HepG2 (cell line): Measurements from ENCODE around the gene ABHD11. TPM values are rescaled to one million over a fixed set of nuclear protein-coding genes. Genes with fewer than 3 reads are reported as not detected.

Experiments
- ATAC-seq: fragments of 200-7000 bp; cut with Tn5 transposase; 3 replicates; pipeline ENCODE4 v1.9.1; 2020; ENCODE audit warnings: mild to moderate bottlenecking, moderate library complexity
- BruUV-seq: library from RNA; stranded (reverse); fragments of 400-500 nt; replicated peaks from 2 replicates; lab custom pipeline; 2021; lab: Mats Ljungman, UMichigan
- CTCF ChIA-PET: fragments of 300-600 bp; formaldehyde crosslinking; extraction: SDS; loops from one replicate; lab custom pipeline; 2021; ENCODE audit warnings: low total read pairs, inconsistent platforms, low intra/inter-chr PET ratio; lab: Yijun Ruan, JAX
- POLR2A ChIA-PET: fragments of 350-600 bp; sonication (Branson Sonifier 250); formaldehyde crosslinking; loops from one replicate; lab custom pipeline; 2020; ENCODE audit warnings: antibody characterized with exemption, inconsistent platforms; lab: Yijun Ruan, JAX
- DNase-seq: peaks from one replicate; pipeline ENCODE4 v3.0.0-alpha.2; 2015; ENCODE audit warnings: low spot score
- FAIRE-seq: peaks from 3 replicates; lab custom pipeline; 2011; peaks lifted over from hg19 to GRCh38; lab: Jason Lieb, UNC
- H2AFZ ChIP-seq: one replicate; pipeline ENCODE4 v1.6.1; 2011; ENCODE audit warnings: low read length, inconsistent platforms
- H3K27ac ChIP-seq: fragments of 300-600 bp; 3 replicates; pipeline ENCODE4 v1.8.0; 2011; ENCODE audit warnings: mixed run types, mild to moderate bottlenecking, mixed read lengths, low read length, inconsistent platforms; ENCODE audit not compliant: insufficient read depth; ENCODE audit errors: extremely low read length
- H3K27me3 ChIP-seq, 2 experiments: fragments of 200-600 bp in 1 of 2; 2 replicates in 1 of 2; 3 replicates in 1 of 2; pipeline versions ENCODE4 v1.6.0 to v1.8.0; 2011; ENCODE audit warnings: low read length in 2 of 2, mild to moderate bottlenecking in 2 of 2, moderate library complexity in 2 of 2, inconsistent platforms in 1 of 2; ENCODE audit not compliant: insufficient read depth in 2 of 2, control insufficient read depth in 1 of 2
- H3K36me3 ChIP-seq, 2 experiments: fragments of 200-600 bp in 1 of 2; replicated peaks in 1 of 2; 2 replicates in 1 of 2; 3 replicates in 1 of 2; pipeline versions ENCODE4 v1.5.1 to v1.8.0; 2011; ENCODE audit warnings: low read length in 2 of 2, inconsistent platforms in 1 of 2; ENCODE audit not compliant: insufficient read depth in 2 of 2, control insufficient read depth in 1 of 2
- H3K4me1 ChIP-seq: 2 replicates; pipeline ENCODE4 v1.5.1; 2012; ENCODE audit warnings: low read length, inconsistent platforms; ENCODE audit not compliant: insufficient read depth
- H3K4me2 ChIP-seq: 2 replicates; pipeline ENCODE4 v1.6.0; 2011; ENCODE audit warnings: low read depth, low read length, inconsistent platforms
- H3K4me3 ChIP-seq, 3 experiments: fragments of 200-600 bp in 1 of 3; sonication (generic), shearing (Covaris generic) in 1 of 3; replicated peaks in 1 of 3; 2 replicates each; pipeline ENCODE4 v1.5.1; 2011 to 2016; ENCODE audit warnings: low read length in 3 of 3, inconsistent platforms in 2 of 3, low read depth in 2 of 3, mild to moderate bottlenecking in 2 of 3, control low read depth in 1 of 3, mixed read lengths in 1 of 3; ENCODE audit not compliant: insufficient read depth in 1 of 3
- H3K79me2 ChIP-seq: one replicate; pipeline ENCODE4 v1.6.1; 2011; ENCODE audit warnings: low read length, inconsistent platforms; ENCODE audit not compliant: insufficient read depth
- H3K9ac ChIP-seq: 2 replicates; pipeline ENCODE4 v1.6.0; 2011; ENCODE audit warnings: mild to moderate bottlenecking, low read depth, low read length, inconsistent platforms; ENCODE audit not compliant: insufficient read depth
- H3K9me3 ChIP-seq: 2 replicates; pipeline ENCODE4 v1.5.1; 2012; ENCODE audit warnings: mild to moderate bottlenecking, low read length
- H4K20me1 ChIP-seq: 2 replicates; pipeline ENCODE4 v1.6.0; 2011; ENCODE audit warnings: inconsistent platforms, mild to moderate bottlenecking, low read length, moderate library complexity; ENCODE audit not compliant: insufficient read depth
- NONO ChIP-seq, 2 experiments: fragments of 450-650 bp in 1 of 2; sonication (generic) in 1 of 2; formaldehyde crosslinking in 1 of 2; IDR thresholded peaks in 1 of 2; conservative IDR thresholded peaks in 1 of 2; 2 replicates each; pipeline versions ENCODE4 v1.6.1 to v1.8.0; 2017 to 2022; ENCODE audit warnings: mild to moderate bottlenecking in 1 of 2, missing genetic modification reagents in 1 of 2, moderate library complexity in 1 of 2
- POLR2AphosphoS2 ChIP-seq: IDR thresholded peaks from 2 replicates; pipeline ENCODE4 v1.6.1; 2011; ENCODE audit warnings: low read depth, low read length, improper control_type of control experiment
- PTBP1 ChIP-seq: fragments of 200-400 bp; formaldehyde crosslinking; IDR thresholded peaks from 2 replicates; pipeline ENCODE4 v1.6.1; 2018; ENCODE audit warnings: low read length, low read depth; ENCODE audit not compliant: poor library complexity, severe bottlenecking
- RFX5 ChIP-seq: IDR thresholded peaks from 2 replicates; pipeline ENCODE4 v1.6.1; 2011; ENCODE audit warnings: low read depth, low read length, improper control_type of control experiment
- SMARCE1 ChIP-seq: fragments of 450-650 bp; IDR thresholded peaks from 2 replicates; pipeline ENCODE4 v1.6.1; 2017; ENCODE audit warnings: borderline replicate concordance
- SMC3 ChIP-seq: IDR thresholded peaks from 2 replicates; pipeline ENCODE4 v1.6.1; 2011; ENCODE audit warnings: low read length, improper control_type of control experiment
- STAG1 ChIP-seq: sonication (generic); formaldehyde crosslinking; IDR thresholded peaks from 2 replicates; pipeline ENCODE4 v1.4.0; 2020; ENCODE audit warnings: missing genetic modification reagents
- SUZ12 ChIP-seq: fragments of 150-350 bp; IDR thresholded peaks from 2 replicates; pipeline ENCODE4 v1.6.1; 2014; ENCODE audit warnings: low read depth, low read length
- ZBTB38 ChIP-seq: sonication (generic); formaldehyde crosslinking; IDR thresholded peaks from 2 replicates; pipeline ENCODE4 v1.5.1; 2020; ENCODE audit warnings: mild to moderate bottlenecking, missing genetic modification reagents
- ZFP37 ChIP-seq: sonication (generic); formaldehyde crosslinking; IDR thresholded peaks from 2 replicates; pipeline ENCODE4 v1.4.0; 2020; ENCODE audit warnings: missing genetic modification reagents, borderline replicate concordance
- ZNF430 ChIP-seq: sonication (generic); formaldehyde crosslinking; IDR thresholded peaks from 2 replicates; pipeline ENCODE4 v1.9.0; 2021; ENCODE audit warnings: mild to moderate bottlenecking, missing genetic modification reagents
- ZNF432 ChIP-seq: sonication (generic); formaldehyde crosslinking; IDR thresholded peaks from 2 replicates; pipeline ENCODE4 v1.5.0; 2020; ENCODE audit warnings: missing genetic modification reagents, mild to moderate bottlenecking, borderline replicate concordance
- ZNF546 ChIP-seq: sonication (generic); formaldehyde crosslinking; conservative IDR thresholded peaks from 2 replicates; pipeline ENCODE4 v1.8.1; 2023; ENCODE audit warnings: mild to moderate bottlenecking, missing genetic modification reagents
- ZNF788 ChIP-seq: sonication (generic); formaldehyde crosslinking; IDR thresholded peaks from 2 replicates; pipeline ENCODE4 v1.5.0; 2020; ENCODE audit warnings: mild to moderate bottlenecking, missing genetic modification reagents, borderline replicate concordance
- WGBS: methylation state at CpG from one replicate; pipeline ENCODE4 v1.1.6; 2017; ENCODE audit warnings: low lambda C conversion rate; 5-methylcytosine and 5-hydroxymethylcytosine counted together
- in situ Hi-C: cut with HindIII; loops from 2 replicates; pipeline ENCODE4 v1.10.0; 2017; ENCODE audit warnings: low pct_unique_long_range_greater_than_20kb; ENCODE audit not compliant: extremely low pct_ligation_motif_present
- intact Hi-C: fragments of 100-400 bp; cut with micrococcal nuclease; formaldehyde crosslinking; loops from one replicate; pipeline ENCODE4 v1.10.0; 2022; ENCODE audit not compliant: unreplicated experiment
- polyA plus RNA-seq, 8 experiments: library from polyadenylated mRNA; depleted of rRNA in 3 of 8; stranded (reverse) in 7 of 8; unstranded in 1 of 8; fragments of >200 nt; fragmentation: Illumina TruSeq in 4 of 8; extraction: Trizol in 4 of 8; gene quantifications; 2 replicates each; pipeline versions ENCODE4 v1.2.1 to v1.2.3, GENCODE V29; 2011 to 2016; ENCODE audit warnings: low read depth in 4 of 8, missing spikeins in 1 of 8, mixed read lengths in 1 of 8; ENCODE audit not compliant: insufficient read depth in 1 of 8
- total RNA-seq, 5 experiments: library from RNA; depleted of rRNA; stranded (reverse); fragments of >200 nt; fragmentation: Illumina TruSeq; extraction: Trizol; gene quantifications; 2 replicates each; pipeline ENCODE4 v1.2.3, GENCODE V29; 2016; ENCODE audit warnings: low read depth in 1 of 5
- TF ChIP-seq, protein P1 (sequence below): sonication (generic); formaldehyde crosslinking; IDR thresholded peaks from 2 replicates; pipeline ENCODE4 v1.4.0; 2020; ENCODE audit warnings: low read depth, missing genetic modification reagents
- TF ChIP-seq, protein P2 (sequence below): sonication (generic); formaldehyde crosslinking; IDR thresholded peaks from 2 replicates; pipeline ENCODE4 v1.4.0; 2020; ENCODE audit warnings: missing genetic modification reagents
- TF ChIP-seq, protein P3 (sequence below): sonication (generic); formaldehyde crosslinking; IDR thresholded peaks from 2 replicates; pipeline ENCODE4 v1.5.0; 2020; ENCODE audit warnings: missing genetic modification reagents

Gene ABHD11
- total and polyA plus RNA-seq, 2 of the 13 experiments (the other 11 are each of a cell fraction or from before 2014, with no cell fraction given) = 7.0 to 8.1 TPM

DNA sequence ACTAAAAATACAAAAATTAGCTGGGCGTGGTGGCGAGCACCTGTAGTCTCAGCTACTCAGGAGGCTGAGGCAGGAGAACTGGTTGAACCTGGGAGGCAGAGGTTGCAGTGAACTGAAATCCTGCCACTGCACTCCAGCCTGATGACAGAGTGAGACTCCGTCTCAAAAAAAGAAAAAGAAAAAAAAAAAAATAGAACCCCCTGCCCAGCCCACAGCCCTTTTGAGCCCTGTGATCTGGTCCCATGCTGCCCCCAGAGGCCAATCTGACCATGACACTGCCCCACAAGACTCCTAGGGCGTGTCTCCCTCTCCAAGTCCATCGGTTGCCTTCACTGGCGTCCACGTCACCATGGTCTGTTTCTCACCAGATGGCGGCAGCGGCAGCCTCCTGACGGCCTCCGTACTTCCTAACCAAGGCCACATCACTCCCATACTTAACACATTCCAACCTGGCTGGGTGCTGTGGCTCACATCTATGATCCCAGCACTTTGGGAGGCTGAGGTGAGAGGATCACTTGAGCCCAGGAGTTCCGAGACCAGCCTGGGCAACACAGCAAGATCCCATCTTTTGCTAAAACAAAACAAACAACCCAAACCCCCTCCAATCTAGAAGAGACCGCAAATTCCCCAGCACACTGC lies 37.1 kb downstream of the ABHD11 start:
- in situ Hi-C loops = no loop called here
- BruUV-seq = no TSS peak
- H3K27ac ChIP-seq = no peak overlapping the region
- peaks cover 15% of the 10 kb centered on the region for H3K4me1 ChIP-seq
- FAIRE-seq (peak; percentile 54), DNase-seq (peak; percentile 54), ATAC-seq (peak; percentile 78)
- no peak overlapping the region for H3K4me3 ChIP-seq
- ChIA-PET POLR2A (interaction anchor here (0.7 to 1.4 kb wide), 5 partner anchors 9 to 94 kb away, joined by 3 to 5 read pairs (median 3); no protein-coding TSS in a partner anchor), CTCF (interaction anchor here (0.7 to 2.2 kb wide), 2 partner anchors 24 to 96 kb away, joined by 3 to 15 read pairs; no protein-coding TSS in a partner anchor)
- H4K20me1 ChIP-seq = peaks cover 5% of the 10 kb centered on the region; the same call in 1 of the 2 replicates
- no peak overlapping the region for H2AFZ ChIP-seq
- H3K4me2 ChIP-seq = no peak overlapping the region
- H3K27me3 ChIP-seq = no peaks in the 10 kb centered on the region
- H3K36me3 ChIP-seq = peaks cover 6 to 28% of the 10 kb centered on the region in 2 experiments
- WGBS = 66% methylated on average over 13 of the region's 13 CpGs
- no peaks in the 10 kb centered on the region for H3K9me3 ChIP-seq
- intact Hi-C loops = no loop called here
- H3K79me2 ChIP-seq = no peaks in the 10 kb centered on the region
- no peak overlapping the region for H3K9ac ChIP-seq
- TF ChIP-seq RFX5 (no peak), SMARCE1 (no peak), ZFP37 (no peak), SUZ12 (no peak), ZNF788 (CRISPR knock-in tag) (no peak), POLR2AphosphoS2 (no peak), NONO (IDR thresholded peaks at IDR 0.05) (no peak), NONO (CRISPR knock-in tag; conservative IDR thresholded peaks at IDR 0.05) (no peak), ZBTB38 (CRISPR knock-in tag) (peak; percentile 50; the same call in 1 of the 2 replicates), STAG1 (peak; percentile 73), ZNF546 (CRISPR knock-in tag) (no peak), PTBP1 (no peak), ZNF430 (CRISPR knock-in tag) (no peak), SMC3 (peak; percentile 47; the same call in 1 of the 2 replicates), ZNF432 (CRISPR knock-in tag) (no peak)
- TF ChIP-seq, protein P1, sequence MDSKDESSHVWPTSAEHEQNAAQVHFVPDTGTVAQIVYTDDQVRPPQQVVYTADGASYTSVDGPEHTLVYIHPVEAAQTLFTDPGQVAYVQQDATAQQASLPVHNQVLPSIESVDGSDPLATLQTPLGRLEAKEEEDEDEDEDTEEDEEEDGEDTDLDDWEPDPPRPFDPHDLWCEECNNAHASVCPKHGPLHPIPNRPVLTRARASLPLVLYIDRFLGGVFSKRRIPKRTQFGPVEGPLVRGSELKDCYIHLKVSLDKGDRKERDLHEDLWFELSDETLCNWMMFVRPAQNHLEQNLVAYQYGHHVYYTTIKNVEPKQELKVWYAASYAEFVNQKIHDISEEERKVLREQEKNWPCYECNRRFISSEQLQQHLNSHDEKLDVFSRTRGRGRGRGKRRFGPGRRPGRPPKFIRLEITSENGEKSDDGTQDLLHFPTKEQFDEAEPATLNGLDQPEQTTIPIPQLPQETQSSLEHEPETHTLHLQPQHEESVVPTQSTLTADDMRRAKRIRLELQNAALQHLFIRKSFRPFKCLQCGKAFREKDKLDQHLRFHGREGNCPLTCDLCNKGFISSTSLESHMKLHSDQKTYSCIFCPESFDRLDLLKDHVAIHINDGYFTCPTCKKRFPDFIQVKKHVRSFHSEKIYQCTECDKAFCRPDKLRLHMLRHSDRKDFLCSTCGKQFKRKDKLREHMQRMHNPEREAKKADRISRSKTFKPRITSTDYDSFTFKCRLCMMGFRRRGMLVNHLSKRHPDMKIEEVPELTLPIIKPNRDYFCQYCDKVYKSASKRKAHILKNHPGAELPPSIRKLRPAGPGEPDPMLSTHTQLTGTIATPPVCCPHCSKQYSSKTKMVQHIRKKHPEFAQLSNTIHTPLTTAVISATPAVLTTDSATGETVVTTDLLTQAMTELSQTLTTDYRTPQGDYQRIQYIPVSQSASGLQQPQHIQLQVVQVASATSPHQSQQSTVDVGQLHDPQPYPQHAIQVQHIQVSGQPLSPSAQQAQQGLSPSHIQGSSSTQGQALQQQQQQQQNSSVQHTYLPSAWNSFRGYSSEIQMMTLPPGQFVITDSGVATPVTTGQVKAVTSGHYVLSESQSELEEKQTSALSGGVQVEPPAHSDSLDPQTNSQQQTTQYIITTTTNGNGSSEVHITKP (CRISPR knock-in tag) = no peak
- TF ChIP-seq, protein P2, sequence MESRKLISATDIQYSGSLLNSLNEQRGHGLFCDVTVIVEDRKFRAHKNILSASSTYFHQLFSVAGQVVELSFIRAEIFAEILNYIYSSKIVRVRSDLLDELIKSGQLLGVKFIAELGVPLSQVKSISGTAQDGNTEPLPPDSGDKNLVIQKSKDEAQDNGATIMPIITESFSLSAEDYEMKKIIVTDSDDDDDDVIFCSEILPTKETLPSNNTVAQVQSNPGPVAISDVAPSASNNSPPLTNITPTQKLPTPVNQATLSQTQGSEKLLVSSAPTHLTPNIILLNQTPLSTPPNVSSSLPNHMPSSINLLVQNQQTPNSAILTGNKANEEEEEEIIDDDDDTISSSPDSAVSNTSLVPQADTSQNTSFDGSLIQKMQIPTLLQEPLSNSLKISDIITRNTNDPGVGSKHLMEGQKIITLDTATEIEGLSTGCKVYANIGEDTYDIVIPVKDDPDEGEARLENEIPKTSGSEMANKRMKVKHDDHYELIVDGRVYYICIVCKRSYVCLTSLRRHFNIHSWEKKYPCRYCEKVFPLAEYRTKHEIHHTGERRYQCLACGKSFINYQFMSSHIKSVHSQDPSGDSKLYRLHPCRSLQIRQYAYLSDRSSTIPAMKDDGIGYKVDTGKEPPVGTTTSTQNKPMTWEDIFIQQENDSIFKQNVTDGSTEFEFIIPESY (CRISPR knock-in tag) = peak; percentile 56; the same call in 1 of the 2 replicates
- TF ChIP-seq, protein P3, sequence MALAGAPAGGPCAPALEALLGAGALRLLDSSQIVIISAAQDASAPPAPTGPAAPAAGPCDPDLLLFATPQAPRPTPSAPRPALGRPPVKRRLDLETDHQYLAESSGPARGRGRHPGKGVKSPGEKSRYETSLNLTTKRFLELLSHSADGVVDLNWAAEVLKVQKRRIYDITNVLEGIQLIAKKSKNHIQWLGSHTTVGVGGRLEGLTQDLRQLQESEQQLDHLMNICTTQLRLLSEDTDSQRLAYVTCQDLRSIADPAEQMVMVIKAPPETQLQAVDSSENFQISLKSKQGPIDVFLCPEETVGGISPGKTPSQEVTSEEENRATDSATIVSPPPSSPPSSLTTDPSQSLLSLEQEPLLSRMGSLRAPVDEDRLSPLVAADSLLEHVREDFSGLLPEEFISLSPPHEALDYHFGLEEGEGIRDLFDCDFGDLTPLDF (CRISPR knock-in tag) = no peak
